Measurements from ENCODE around the gene ANKRD10.

The ANKRD10 gene

GRCh38 chr13:110914331-110915056 lies 375 bp downstream of the ANKRD10 start:
- peak; percentile 62 for DNase-seq (ENCODE audit: low read depth)

GRCh38 chr13:110914081-110914330 lies 863 bp downstream of the ANKRD10 start:
- DNase-seq (ENCODE audit: low read depth) = no peak

DNA sequence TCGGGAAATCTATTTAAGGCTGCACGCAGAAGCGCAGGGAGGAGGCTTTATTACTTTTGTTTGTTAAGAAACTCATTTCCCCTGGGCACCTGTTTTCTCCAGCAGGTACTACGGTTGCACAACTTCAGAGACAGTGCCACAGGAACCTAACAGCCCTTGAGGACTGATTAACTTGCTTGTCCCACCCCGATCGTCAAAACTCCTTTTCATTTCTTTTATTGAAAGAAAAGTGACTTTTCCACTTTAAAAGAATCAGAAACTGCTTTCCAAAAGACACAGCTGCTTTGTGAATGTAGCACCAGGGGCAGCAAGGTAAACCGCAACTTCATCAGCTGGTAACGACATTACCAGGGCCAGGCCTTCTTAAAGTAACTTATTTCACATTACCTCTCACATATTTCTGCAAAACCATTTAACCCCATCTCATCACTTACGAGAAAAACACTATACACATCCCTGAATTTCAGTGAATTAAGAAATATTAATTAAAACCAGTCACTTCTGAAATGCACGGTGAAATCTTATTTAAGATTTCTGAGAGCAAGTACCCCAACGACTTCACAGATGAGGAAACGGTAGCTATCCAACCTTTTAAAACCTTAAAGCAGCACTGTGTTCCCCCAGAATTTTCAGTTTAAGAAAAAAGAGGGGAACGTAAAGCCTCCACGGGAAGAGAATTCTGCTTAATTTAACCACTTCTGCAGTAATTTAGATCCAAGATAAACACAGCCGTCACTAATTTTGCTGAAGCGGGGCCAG lies 1.4 kb downstream of the ANKRD10 start:
- DNase-seq (ENCODE audit: low read depth) = no peak

DNA sequence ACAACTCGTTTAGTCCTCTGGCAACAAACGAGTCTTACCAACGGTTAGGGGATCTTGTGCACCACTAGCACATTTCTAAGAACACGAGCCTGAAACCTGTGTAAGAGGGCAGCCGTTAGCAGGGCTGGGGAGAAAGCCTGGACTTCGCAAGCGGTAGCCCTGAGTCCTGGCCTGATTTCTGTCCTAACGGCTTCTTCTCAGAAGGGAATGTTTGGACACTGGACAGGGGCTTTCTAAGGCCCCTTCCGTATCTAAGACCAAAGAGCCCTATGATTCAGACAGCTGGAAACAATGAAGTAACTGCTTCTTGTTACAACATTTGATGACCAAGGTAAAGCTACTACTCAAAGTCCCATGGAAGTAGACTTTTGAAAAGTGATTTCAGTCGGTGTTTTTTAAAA lies 2.2 kb downstream of the ANKRD10 start:
- no peak for DNase-seq (ENCODE audit: low read depth)

- DNase-seq (ENCODE audit: low read depth) = no peak
Measured at GRCh38 chr13:110911880-110912279, 3.0 kb downstream of the ANKRD10 start.

GRCh38 chr13:110910013-110910890 lies 4.6 kb downstream of the ANKRD10 start:
- DNase-seq (ENCODE audit: low read depth) = no peak

- DNase-seq (ENCODE audit: low read depth) = no peak
Measured at GRCh38 chr13:110907951-110908898, 6.6 kb downstream of the ANKRD10 start.

GRCh38 chr13:110907301-110907700 lies 7.6 kb downstream of the ANKRD10 start:
- DNase-seq (ENCODE audit: low read depth) = no peak

DNA sequence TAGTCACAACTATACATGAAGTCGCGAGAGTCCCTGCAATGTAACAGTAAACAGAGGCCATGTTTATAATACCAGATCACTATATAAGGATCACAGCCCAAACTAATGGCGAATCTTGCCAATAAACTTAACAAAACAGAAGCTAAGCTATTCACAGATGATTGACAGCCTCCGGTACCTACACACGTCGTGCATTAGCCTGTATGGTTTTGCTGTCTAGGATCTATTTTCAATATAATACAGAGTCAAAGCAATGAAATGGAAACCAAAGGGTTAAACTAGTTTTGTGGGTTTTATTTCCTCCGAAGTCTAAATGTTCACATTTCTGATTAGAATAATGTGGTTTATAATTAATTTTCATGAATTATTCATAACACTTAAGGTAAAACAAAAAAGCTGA lies 10.1 kb downstream of the ANKRD10 start:
- no peak for DNase-seq (ENCODE audit: low read depth)

- DNase-seq (ENCODE audit: low read depth) = no peak
Measured at GRCh38 chr13:110902370-110902769, 12.5 kb downstream of the ANKRD10 start.

DNA sequence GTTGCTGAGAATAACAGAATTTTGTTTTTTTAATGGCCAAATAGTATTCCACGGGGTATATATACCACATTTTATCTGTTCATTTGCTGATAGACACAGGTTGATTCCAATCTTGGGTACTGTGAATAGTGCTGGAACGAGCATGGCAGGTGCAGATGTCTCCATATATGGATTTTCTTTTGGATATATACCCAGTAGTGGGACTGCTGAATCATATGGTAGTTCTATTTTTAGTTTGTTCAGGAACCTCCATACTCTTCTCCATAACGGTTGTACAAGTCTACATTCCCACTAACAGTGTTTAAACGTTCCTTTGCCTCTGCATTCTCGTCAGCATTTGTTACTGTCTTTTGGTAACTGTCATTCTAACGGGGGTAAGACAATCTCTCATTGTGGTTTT lies 17.3 kb downstream of the ANKRD10 start:
- DNase-seq (ENCODE audit: low read depth) = no peak

DNA sequence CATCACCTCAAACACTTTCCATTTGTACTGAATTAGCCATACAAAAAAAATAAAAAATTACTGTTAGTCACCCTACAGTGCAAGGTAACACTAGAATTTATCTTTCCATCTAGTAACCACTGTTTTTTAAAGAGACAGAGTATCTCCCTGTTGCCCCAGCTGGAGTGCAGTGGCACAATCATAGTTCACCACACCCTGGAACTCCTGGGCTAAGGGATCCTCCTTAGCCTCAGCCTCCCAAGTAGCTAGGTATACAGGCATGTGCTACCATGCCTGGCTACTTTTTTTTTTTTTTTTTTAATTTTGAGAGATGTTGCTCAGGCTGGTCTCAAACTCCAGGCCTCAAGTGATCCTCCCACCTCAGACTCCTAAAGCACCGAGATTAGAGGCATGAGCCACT lies 17.9 kb downstream of the ANKRD10 start:
- no peak for DNase-seq (ENCODE audit: low read depth)

DNA sequence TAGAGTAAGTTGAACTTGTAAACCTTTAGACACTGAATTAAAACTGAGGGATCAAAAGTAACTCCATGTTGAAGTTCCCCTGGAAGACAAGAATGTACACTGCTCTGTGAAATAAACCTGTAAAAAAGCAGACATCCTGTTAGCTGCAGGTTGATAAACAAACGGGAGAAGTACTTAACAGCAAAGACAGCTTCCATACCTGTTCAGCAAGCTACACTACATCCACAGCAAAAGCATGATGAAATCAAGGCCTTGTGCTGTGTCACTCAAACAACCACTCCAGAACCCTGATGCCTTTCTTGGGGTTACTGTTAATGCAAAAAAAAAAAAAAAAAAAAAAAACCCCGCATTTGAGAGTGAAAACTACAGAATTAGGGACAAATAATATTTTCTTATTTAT lies 20.8 kb downstream of the ANKRD10 start:
- DNase-seq (ENCODE audit: low read depth) = no peak

DNA sequence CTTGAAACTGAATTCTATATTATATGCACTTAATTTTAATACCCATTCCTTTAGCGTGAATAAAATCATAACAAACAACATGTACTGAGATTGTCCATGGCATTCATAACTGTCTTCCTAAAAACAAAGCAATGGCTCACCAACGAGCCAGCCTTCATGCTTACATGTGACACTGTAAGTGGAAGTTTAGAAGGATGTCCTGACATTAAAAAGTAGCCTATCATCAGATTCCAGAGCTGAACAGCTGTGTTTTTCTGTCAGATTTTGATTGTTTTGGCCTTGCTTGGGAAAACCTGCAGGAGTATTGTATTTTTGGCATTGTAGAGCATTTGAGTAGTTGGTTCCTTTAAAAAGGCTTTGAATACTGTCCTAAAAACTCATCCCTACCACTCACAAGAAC lies 21.3 kb downstream of the ANKRD10 start:
- DNase-seq (ENCODE audit: low read depth) = no peak

DNA sequence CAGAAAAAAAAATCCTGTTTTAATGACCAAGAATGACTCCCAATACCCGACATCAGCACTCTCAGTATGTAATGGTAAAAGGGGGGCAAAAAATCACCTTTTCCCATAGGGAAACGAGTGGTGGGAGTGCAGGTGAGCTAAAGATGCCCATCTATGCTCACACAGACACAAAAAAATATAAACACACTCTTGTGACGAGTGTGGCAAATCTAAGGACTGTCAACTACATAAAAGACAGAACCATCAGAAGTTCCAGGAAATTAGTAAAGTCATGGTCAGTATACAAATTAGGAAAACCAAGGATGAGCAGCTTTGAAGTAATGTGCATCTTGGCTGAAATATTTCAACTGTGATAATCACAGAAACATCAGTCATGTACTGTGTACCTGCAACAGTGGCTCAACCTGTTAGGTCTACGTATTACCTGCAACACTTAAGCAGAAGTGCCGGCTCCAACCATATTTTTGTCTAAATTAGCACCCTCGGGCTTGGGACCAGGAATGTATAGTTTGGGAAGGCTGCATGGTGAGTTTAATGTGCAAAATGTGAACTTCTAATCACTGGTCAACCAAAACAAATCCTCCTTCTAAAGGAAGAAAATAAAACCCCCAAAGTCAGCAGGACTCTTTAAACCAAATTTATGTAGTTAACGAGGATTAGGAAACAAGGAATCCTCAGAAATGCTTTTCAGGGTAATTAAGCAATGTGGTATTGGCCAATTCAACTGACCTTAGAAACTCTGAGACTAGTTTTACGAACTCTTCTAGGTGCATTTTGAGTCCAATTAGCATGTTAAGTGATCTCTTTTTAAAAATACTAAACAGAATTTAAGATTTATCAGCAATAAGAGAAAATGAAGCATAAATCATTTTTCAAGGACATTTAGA lies 24.3 kb downstream of the ANKRD10 start:
- DNase-seq (ENCODE audit: low read depth) = no peak

- DNase-seq (ENCODE audit: low read depth) = no peak
Measured at GRCh38 chr13:110888390-110888789, 26.5 kb downstream of the ANKRD10 start.

GRCh38 chr13:110887597-110888333 lies 27.1 kb downstream of the ANKRD10 start:
- no peak for DNase-seq (ENCODE audit: low read depth)

DNA sequence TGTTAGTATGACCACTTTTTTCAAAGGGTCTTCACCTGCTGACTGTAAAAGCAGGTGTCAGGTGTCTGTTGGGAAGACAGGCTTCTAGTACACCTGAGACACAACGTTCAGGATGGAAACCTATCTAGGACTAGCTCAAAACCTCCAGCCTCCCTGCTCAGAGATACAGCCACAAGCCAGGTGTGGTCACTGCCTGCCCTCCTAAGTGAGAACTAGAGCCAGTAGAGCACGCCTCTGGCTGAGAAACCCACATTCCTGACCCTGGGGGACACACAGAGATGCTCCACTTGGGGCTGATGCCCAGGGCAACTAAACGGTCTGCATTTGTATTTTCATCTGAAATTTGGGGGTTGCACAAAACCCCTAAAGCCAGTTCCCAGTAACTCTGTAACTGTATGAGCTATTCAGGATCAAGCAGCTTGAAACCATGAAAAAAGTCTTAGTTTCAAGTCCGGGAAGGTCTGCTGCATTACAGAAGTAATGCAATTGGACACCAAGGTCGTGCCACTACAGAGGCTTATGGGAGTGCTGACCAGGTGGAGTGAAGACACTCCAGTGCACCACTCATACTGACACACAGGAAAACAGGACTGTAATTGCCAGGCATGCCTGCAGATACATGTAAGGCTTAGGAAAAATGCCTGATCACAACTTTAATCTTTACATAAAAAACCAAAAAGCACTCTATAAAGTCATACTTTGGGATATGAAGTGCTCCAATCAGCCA lies 27.8 kb downstream of the ANKRD10 start:
- DNase-seq (ENCODE audit: low read depth) = no peak

Data from activated gamma-delta T cell treated with anti-CD3 and anti-CD28 coated beads, Interleukin-2, amount 50 U/mL, for 16 hours (primary cell).